ENCODE measurements around the gene PDZRN3.

DNA sequence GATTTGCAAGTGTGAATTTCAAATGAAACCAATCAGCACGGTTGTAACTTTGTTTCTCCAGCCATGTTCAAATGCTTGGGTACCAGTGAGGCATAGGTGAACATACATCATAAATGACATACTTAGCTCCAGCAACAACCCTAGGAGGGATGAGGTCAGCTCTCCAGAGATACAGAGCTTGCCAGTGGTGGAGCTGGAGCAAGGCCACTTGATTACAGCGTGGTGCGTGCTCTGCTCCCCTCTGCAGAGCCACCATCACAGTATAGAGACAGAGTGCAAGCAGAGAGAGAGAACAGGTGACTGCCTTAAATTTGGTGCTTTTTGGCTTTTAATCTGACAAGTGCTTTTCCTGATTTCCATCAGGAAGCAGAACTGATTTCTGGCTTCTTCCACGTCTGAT lies 275.1 kb downstream of the PDZRN3 start:
- TF ChIP-seq, protein P1, sequence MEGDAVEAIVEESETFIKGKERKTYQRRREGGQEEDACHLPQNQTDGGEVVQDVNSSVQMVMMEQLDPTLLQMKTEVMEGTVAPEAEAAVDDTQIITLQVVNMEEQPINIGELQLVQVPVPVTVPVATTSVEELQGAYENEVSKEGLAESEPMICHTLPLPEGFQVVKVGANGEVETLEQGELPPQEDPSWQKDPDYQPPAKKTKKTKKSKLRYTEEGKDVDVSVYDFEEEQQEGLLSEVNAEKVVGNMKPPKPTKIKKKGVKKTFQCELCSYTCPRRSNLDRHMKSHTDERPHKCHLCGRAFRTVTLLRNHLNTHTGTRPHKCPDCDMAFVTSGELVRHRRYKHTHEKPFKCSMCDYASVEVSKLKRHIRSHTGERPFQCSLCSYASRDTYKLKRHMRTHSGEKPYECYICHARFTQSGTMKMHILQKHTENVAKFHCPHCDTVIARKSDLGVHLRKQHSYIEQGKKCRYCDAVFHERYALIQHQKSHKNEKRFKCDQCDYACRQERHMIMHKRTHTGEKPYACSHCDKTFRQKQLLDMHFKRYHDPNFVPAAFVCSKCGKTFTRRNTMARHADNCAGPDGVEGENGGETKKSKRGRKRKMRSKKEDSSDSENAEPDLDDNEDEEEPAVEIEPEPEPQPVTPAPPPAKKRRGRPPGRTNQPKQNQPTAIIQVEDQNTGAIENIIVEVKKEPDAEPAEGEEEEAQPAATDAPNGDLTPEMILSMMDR (IDR thresholded peaks at IDR 0.05; ENCODE audit: insufficient read depth, low read depth, low read length) = no peak
- TF ChIP-seq EZH2 (IDR thresholded peaks at IDR 0.05; ENCODE audit: insufficient read depth, low read length) = no peak

Data from astrocyte (in vitro differentiated cells and primary cell).